Esophagus squamous epithelium (tissue), 4 donors: ENCODE data around the gene ZNF436.

Source experiments
- POLR2A ChIP-seq, 4 donors: fragments of 450-650 bp; IDR thresholded peaks; one replicate each; pipeline ENCODE4 v1.6.1; 2017; ENCODE audit warnings: antibody characterized with exemption in 4 of 4, mild to moderate bottlenecking in 4 of 4, moderate library complexity in 3 of 4
- TF ChIP-seq, protein P1 (sequence below), 6 experiments: fragments of 450-650 bp in 4 of 6; fragments of 200-600 bp in 2 of 6; sonication (generic) in 2 of 6; IDR thresholded peaks; one replicate each; pipeline ENCODE4 v1.5.1; 2016 to 2019; ENCODE audit warnings: antibody characterized with exemption in 6 of 6, mild to moderate bottlenecking in 4 of 6, moderate library complexity in 4 of 6

- TF ChIP-seq, protein P1, sequence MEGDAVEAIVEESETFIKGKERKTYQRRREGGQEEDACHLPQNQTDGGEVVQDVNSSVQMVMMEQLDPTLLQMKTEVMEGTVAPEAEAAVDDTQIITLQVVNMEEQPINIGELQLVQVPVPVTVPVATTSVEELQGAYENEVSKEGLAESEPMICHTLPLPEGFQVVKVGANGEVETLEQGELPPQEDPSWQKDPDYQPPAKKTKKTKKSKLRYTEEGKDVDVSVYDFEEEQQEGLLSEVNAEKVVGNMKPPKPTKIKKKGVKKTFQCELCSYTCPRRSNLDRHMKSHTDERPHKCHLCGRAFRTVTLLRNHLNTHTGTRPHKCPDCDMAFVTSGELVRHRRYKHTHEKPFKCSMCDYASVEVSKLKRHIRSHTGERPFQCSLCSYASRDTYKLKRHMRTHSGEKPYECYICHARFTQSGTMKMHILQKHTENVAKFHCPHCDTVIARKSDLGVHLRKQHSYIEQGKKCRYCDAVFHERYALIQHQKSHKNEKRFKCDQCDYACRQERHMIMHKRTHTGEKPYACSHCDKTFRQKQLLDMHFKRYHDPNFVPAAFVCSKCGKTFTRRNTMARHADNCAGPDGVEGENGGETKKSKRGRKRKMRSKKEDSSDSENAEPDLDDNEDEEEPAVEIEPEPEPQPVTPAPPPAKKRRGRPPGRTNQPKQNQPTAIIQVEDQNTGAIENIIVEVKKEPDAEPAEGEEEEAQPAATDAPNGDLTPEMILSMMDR (IDR thresholded peaks at IDR 0.05) = no peak
- TF ChIP-seq POLR2A (IDR thresholded peaks at IDR 0.05) = peak in 1 of 4 donors; percentile 42
These were observed at the start of gene ZNF436 for GRCh38 chr1:23369335-23370013.
